HG02759 (cell line): ENCODE measurements around the gene ZFYVE28.

Source experiments
- ATAC-seq: cut with Tn5 transposase; IDR thresholded peaks from one replicate; pipeline ENCODE4 v1.9.1; 2021; ENCODE audit warnings: mild to moderate bottlenecking, moderate library complexity; ENCODE audit not compliant: unreplicated experiment

ZFYVE28 gene

DNA sequence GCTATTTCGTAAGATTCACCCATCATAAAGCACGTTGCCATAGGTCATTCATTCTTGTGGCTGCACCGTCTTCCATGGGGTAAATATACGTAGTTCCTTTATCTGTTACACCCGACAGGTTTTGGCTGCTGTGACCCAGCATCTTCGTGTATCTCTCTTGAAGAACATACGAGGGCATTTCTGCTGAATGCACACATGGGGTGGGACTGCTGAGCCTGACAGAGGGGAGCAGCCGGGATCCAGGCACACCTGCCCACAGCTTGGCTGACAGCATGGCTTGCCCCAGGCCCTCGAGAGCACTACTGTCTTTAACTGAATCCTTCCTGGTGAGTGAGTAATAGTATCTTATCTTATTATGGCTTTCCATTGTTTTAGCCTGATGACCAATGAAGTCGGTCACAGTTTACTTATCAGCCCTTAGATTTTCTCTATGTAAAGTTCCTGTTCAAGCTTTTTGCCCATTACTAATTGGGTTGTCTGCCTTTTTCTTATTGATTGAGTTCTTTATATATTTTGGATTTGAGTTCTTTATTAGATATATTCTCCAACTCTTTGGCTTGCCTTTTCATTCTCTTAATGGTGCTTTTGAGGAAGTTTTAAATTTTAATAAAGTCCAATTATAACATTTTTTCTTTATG lies 111.6 kb downstream of the ZFYVE28 start:
- no peak for ATAC-seq

DNA sequence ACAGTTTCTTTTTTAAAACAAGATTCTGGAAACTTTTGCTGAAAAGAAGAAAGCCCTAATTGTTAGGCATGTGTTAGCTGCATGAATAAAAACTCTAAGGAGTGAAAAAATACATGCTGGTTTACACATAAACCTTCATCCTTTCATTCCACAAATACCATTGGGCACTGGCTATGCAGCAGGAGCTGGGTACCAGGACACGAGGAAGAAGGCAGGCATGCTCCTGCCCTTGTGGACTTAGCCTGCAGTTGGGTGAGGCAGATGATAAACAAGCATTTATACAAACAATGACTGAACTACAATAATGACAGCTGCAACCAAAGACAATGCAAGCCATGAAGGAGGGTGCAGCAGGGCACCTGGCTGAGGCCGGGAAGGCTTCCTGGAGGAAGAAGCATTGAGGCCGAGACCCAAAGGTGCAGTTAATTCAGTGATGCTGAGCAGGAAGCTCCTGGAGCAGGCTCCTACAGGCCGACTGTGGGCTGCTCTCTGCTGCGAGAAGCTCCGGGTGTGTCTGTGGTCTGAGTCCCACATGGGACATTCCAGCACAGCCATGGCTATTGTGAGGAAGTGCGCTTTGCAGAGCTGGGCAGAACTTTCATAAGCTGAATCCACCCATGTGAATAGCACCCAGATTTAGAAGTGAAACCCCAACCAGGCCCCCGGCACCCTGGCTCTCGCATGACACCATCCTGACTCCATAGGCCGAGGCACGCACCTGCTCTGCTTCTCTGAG lies 112.5 kb downstream of the ZFYVE28 start:
- no peak for ATAC-seq

DNA sequence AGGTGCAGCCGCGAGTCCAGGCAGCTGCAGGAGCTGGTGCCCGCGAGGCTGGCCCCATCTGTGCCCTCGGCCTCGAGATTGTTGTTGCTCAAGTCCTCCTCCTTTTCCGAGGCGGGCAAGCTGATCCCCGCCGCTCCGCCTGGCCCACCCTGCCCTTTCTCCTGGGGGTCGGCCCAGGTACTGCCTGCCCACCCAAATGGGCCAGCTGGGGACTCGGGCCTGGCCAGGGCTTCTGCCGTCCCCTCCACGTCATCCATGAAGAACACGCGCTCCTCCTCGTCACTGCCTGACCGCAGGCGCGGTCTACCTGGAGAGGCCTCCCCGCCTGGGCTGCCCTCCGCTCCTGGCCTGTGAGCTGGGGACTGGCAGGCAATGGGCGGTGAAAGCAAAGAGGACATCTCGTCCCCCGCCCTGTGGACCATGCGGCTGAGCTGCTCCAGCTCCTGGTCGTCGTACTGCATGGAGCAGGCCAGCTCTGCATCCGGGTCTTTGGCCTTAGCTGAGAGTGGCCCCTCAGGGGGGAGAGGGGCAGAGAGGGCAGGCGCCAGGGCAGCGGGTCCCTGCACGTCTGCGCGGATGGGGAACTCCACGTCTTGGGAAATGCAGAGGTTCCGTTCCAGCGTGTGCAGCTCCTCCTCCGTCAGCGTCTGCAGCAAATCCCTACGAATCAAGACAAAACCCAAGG lies 113.4 kb downstream of the ZFYVE28 start:
- no peak for ATAC-seq

DNA sequence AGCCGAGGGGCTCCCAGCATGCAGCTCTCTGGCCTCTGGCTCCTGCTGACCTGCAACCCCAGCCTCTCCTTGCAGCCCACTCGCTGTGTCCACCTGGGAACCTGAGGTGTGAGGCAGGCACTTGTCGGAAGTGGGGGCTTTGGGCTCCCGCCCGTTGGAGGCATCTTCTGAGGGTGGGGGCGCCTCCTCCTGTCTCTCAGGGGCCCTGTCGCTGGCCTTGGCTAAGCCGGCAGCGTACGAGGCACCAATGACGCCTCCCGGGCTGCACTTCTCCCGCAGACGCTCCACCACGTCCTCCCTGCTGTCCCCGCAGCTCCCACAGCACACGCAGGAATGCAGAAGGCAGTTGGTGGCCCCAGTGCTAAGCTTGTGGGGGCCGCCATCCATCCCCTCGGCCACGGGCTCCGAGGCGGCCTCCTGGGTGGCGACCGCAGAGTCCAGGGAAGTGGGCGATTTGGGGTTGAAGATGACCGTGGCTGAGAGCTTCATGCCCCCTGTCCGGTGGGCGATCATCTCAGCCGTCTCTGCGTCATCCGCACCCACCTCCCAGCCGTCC lies 114.0 kb downstream of the ZFYVE28 start:
- no peak for ATAC-seq

DNA sequence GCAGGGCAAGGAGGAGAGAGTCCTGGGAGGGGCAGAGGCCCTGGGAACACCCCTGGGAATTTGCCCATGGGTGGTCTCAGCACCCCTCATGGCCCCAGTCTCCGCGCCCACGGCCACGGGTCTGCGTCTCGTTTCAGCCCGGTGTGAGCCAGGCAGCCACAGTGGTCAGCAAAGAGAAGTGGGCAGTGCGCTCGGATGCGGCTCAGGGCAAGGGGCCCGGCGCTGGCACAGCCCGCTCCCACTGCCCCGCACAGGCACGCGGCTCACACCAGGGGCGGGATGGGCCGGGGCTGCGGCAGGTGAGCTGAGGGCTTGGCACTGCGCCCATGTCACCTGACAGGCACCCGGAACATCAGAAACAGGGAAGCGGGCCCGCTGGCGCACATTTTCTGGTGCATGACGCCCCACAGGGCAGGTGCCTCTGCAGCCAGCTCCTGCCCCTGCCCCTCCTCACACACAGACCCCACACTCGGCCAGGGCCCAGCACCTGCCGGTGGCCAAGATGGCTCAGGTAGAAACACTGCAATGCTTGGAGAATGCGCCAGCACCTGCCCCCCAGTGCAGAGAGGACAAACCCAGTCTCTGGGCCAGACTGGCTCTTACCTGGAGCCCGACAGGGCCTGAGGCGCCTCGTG lies 114.6 kb downstream of the ZFYVE28 start:
- ATAC-seq, result no peak

DNA sequence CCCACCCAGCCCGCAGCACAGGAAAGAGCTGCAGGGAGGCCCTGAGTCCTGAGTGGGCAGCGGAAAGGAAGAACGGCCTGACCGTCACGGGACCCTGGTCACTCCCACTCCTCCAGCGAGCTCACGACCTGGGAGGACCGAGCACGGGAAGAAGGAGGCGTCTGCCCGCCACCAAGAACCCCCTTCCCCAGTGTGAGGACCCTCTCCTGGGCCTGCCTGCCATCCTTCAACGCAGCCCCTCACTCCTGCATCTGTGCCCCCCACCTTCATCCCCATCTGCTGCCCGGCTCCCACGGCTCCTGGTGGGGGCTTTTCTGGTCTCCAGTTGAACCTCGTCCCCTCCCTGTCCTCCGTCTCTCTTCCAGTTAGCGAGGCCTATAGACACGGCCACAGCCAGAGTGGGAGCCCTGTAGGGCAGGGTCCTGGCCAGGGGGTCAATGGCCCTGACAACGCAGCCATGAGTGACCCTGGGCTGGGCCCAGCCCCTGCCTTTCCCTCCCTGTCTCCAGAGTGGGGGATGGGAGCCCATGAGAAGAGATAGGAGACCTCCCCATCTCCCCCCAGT lies 115.2 kb downstream of the ZFYVE28 start:
- no peak for ATAC-seq

DNA sequence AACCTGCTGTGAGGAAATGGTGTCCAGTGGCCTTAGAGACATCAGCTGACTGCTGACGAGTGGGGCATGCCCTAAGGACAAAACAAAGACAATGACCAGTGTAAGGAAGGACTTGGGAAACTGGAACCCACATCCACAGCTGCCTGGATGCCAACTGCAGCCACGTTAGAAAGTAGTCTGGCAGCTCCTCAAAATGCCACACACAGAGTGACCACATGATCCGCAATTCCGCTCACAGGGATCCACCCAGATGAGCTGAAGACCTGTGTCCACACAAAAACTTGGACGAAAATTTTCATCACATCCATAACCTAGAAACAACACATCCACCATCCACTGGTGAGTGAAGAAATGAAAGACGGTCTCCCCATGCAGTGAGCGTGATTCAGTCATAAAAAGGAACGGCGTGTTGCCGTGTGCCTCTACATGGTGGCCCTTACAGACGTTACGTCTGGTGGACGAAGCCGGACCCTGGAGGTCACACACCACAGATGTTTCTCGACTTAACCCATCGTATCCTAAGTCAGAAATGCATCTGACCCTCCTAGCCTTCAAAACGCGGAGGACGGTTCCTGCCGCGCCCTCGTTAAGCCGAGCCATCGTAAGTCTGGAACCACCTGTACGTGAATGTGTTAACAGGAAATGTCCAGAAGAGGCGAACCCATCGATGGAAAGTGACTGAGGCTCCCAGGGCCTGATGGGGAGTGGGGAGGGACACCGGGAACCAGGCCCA lies 115.9 kb downstream of the ZFYVE28 start:
- no peak for ATAC-seq

DNA sequence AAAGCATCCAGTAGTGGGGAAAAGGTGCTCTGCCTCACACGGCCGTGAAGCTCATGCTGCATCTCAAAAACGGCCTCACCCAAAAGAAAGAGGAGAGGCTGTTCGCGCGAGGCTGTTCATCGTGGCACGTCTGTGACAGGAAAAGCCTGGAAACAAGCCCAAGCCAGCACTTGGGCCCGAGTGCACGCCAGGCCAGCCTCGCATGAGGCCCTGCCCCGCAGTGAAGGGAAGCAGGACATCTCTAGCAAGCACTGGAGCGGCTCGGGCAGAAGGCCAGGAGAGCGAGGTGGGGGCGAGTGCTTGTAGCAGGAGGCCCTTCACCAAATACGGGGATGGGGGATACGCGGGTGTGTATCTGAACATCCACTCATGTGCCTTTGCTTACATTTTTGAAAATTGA lies 116.6 kb downstream of the ZFYVE28 start:
- no peak for ATAC-seq

DNA sequence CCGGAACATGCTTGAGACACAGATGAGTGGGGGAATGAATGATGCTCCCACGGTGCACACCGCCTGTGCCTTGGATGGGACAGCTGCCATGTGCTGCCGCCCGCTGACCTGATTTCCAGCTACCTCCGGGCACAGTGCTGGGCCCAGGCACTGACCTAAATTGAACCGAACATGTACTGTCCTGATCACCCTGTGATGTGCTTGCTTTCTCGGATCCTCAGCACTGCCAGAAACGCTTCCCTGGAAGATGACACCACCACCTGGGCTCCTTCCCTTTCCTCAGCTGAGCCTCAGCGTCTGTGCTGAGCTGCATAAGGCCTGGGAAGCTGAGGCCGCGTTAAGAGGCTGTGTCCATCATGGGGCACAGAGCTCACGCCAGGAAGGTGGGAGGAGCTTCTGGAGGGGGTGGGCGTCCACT lies 117.2 kb downstream of the ZFYVE28 start:
- no peak for ATAC-seq

DNA sequence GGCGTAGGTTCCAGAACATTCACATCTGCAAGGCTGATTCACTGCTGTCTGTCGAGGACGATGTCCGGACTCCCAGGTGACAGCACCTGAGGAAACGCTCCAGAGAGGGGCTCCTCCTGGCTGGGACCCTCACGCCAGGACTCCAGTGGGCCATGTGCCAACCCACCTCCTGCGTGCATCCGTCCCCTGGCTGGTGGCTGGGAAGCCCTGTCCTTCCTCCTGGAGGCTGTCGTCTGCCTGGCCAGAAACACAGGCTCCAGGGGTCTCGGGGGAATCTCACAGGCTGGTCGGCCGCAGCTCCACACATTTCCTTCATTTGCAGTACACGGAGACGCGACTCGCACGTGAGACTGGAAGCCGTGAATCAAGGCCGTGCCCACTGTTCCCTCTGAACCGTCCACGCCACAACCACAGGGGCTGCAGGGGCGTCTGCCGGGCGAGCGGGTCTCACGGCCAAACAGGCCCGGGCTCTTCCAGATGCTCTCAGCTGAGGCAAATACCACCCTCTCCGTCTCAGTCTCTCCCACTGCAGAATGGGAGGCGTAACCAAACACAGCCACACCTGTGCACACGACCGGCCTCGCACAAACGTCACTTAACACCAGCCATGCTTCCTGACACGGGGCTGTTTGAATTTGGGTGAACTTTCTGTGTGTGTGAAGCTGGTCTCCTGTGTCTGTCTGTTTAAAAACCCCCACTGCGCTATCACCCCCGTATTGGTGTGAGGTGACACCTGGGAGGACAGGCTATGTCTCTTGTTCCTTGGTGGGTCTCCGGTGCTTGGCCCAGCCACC lies 117.8 kb downstream of the ZFYVE28 start:
- ATAC-seq, result no peak

DNA sequence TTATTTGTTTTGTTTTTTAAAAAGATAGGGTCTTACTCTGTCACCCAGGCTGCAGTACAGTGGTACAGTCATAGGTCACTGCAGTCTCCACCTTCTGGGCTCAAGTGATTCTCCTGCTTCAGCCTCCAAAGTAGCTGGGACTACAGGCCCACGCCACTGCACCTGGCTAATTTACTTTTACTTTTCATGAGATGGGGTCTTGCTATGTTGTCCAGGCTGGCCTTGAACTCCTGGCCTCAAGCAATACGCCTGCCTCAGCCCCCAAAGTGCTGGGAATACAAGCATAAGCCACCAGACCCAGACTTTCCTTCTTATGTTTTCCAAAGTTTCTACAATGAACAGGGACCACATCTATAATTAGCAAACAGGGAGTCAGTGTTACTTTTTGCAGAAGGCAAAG lies 118.7 kb downstream of the ZFYVE28 start:
- no peak for ATAC-seq

DNA sequence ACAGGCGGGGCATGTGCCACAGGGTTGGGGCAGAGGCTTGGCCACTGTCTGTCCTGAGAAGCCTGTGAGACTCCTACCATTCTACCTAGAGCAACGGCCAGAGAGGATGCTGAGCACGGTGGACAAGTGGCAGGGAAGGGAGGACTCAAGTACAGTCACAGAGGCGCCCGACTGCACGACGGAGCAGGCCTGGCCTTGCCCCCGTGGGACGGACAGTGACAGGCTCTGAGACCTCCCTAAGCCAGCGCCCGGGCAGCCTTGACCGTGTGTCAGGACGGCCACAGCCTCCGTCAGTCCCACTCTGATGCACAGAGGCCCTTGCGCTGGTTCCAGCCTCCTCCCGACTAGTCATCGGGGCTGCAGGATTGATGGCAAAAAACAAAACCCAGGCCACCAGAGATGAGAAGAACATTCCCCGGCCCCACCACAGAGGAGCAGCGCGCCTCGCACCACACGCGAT lies 119.9 kb downstream of the ZFYVE28 start:
- no peak for ATAC-seq

DNA sequence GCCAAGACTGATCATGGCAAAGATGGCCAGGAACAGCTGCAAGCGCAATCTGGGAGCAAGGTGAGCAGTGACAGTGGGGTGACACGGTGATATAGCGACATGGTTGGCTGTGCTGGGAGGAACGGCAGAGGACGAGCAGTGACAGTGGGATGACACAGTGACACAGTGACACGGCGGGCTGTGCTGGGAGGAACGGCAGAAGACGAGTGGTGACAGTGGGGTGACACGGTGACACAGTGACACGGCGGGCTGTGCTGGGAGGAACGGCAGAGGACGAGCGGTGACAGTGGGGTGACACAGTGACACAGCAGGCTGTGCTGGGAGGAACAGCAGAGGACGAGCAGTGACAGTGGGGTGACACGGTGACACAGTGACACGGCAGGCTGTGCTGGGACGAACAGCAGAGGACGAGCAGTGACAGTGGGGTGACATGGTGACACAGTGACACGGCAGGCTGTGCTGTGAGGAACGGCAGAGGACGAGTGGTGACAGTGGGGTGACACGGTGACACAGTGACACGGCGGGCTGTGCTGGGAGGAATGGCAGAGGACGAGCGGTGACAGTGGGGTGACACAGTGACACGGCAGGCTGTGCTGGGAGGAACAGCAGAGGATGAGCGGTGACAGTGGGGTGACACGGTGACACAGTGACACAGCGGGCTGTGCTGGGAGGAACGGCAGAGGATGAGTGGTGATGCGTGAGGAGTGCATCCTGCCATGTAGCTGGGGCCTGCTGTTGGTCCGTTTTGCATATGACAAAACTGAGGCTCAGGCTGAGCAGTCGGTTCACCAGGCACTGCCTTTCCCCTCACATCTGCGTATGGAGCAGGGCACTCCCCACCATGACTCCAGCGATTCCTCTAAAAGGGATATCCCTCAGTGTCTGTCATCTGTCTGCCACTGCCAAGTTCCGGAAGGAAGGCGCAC lies 120.6 kb downstream of the ZFYVE28 start:
- ATAC-seq, result no peak

DNA sequence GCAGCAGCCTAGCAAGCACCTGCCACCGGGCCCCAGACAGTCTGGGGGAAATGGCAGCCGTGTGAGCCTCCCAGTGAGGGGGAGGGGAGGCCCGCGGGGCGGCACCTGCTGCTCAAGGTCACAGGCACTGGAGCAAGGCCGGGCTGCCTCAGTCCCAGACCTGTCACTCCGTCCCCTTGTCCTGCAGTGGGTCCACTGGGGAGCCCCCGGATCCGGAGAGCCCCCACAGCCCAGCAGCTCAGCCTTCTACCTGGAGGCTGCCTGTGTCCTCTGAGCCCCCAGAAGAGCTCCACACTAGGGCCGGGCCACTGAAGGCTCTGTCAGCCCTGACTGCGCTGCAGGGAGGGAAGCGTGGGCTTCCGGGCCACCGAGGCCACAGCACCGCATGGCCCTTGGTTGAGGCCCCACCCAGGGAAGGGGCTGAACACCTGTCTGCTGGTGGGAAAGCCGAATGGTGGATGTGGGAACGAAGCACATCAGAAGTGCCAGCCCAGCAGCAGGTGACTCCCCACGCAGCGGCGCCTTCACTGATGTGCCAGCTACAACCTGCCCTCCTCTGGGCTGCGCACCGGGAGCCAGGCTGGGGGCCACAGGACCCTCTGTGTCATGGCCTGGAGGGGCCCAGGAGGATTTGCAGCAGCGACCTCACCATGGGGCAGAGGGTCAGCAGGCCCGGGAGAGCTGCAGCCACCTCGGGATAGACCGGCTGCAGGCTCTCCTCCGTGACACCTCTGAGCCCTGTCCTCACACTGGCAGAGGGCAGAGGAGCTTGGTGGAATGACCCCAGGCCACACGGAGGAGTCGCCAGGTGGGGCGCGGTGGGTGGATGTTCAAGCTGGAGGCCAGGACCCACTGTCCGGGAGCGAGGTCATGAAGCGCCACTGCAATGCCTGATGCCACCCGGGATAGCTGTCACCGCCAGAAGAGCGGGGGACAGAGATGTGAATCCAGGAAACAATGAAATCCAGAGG lies 121.5 kb downstream of the ZFYVE28 start:
- no peak for ATAC-seq

DNA sequence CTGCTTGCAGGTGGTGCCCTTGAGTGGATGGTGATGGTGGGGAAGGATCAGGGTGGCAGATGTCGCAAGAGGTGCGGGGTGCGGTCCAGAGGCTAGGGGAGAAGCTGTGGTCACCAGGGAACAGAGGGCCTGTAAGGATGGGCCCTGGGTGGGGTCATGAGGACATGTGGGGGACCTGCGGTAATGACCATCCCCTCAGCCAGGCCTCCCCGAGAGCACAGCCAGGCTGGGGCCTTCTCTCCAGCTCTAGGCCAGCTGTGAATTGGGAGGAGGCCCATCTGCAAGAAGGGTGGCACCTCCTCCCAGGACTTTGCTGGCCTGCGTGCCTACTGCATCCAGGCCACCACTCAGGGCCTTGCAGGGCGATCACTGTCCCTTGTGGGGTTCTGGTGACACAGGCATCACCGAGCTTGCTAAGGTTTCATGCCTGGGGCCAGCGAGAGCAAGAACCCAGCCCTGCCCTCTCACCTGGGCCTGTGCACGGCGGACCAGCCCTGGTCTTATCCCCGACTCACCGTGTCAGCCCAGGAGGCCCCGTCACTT lies 122.5 kb downstream of the ZFYVE28 start:
- no peak for ATAC-seq

DNA sequence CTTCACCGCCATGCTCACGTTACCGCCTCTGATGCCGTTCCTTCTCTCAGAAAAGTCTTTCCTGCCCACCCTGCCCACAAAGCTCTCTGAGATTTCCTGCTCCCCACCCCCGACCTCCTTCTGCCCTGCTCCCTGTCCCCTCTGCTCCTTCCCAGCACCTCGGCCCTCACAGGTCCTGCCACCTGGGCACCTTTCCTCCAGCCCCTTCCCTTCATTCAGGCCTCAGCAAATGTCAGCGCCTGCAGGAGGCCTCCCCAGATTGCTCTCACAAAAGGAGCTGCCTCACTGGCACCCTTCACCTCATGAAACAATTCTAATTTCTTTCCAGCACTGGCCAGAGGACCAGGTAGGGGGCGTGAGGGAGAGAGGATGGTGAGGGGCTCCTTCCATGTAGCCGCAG lies 122.9 kb downstream of the ZFYVE28 start:
- ATAC-seq, result no peak

DNA sequence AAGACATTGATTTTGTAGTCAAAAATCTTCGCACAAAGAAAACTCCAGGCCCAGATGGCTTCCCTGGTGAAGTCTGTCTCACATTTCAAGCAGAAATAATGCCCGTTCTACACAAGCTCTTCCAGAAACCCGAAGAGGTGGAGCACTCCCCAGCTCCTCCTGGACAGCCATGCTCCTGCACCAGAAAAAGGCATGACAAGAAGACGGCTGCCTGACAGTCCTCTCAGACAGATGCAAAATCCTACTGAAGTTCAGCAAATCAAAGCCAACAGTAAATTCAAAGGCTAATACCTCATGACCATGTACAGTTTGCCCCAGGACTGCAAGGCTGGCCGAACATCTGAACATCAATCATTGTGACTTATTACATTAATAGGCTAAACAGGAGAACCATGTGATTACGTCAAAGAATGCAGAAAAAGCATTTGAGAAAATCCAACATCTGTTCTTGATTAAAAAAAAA lies 125.8 kb downstream of the ZFYVE28 start:
- no peak for ATAC-seq
